ENCODE data around the gene SLC35B2. TPM values are rescaled to one million over a fixed set of nuclear protein-coding genes. Genes with fewer than 3 reads are reported as not detected.

The SLC35B2 gene
- total and polyA plus RNA-seq, 11 donors: 10.2 to 36.7 (median 26.4) TPM

GRCh38 chr6:44260451-44261297, 3.3 kb upstream of the SLC35B2 start:
- Histone ChIP-seq H3K36me3 (peaks cover 0 to 43% (median 9%) of the 10 kb centered on the region in 9 donors), H3K27me3 (no peaks in the 10 kb centered on the region), H3K4me3 (no peak overlapping the region), H3K4me1 (peaks cover 3 to 60% (median 40%) of the 10 kb centered on the region in 12 donors), H3K27ac (no peak overlapping the region), H3K9me3 (no peaks in the 10 kb centered on the region)
- DNase-seq: peak in 1 of 5 donors; percentile 1
- no peak for ATAC-seq
- TF ChIP-seq CTCF (IDR thresholded peaks at IDR 0.05) (no peak), POLR2A (IDR thresholded peaks at IDR 0.05) (no peak)
- intact Hi-C loops (cut with DNase I): loop anchor here in 1 of 10 donors (10.0 kb wide), 1 partner anchor 194 kb away; no protein-coding TSS in a partner anchor
- WGBS, 4 donors: 90 to 94% (median 92%) methylated on average over 5 to 6 of the region's 6 CpGs

GRCh38 chr6:44260011-44260410, 2.7 kb upstream of the SLC35B2 start:
- intact Hi-C loops (cut with DNase I): loop anchor here in 1 of 10 donors (10.0 kb wide), 1 partner anchor 195 kb away; no protein-coding TSS in a partner anchor
- TF ChIP-seq CTCF (IDR thresholded peaks at IDR 0.05) (no peak), POLR2A (IDR thresholded peaks at IDR 0.05) (no peak)
- 96 to 97% (median 96%) methylated on average over 6 to 8 of the region's 8 CpGs for WGBS, 4 donors
- DNase-seq (no peak), ATAC-seq (no peak)
- no peak overlapping the region for H3K4me3 ChIP-seq
- no peak overlapping the region for H3K27ac ChIP-seq
- peaks cover 3 to 61% (median 40%) of the 10 kb centered on the region in 12 donors for H3K4me1 ChIP-seq
- H3K36me3 ChIP-seq: peaks cover 0 to 50% (median 16%) of the 10 kb centered on the region in 9 donors
- H3K9me3 ChIP-seq: no peaks in the 10 kb centered on the region
- H3K27me3 ChIP-seq: no peaks in the 10 kb centered on the region

- intact Hi-C loops (cut with DNase I): loop anchor here in 5 of 10 donors (5.0 to 10.0 kb wide), 3 partner anchors 87 to 164 kb away; no protein-coding TSS in a partner anchor
- 85 to 94% (median 91%) methylated on average over 3 of the region's 3 CpGs for WGBS, 4 donors
- Histone ChIP-seq H3K27ac (no peak overlapping the region), H3K4me3 (no peak overlapping the region), H3K27me3 (no peaks in the 10 kb centered on the region), H3K9me3 (no peaks in the 10 kb centered on the region), H3K4me1 (peaks cover 3 to 60% (median 32%) of the 10 kb centered on the region in 12 donors), H3K36me3 (peaks cover 3 to 61% (median 26%) of the 10 kb centered on the region in 9 donors)
- DNase-seq (peak in 1 of 5 donors; percentile 17), ATAC-seq (no peak)
- TF ChIP-seq CTCF (IDR thresholded peaks at IDR 0.05): no peak
- no peak for TF ChIP-seq POLR2A (IDR thresholded peaks at IDR 0.05)
Observed at GRCh38 chr6:44258921-44259320, 1.6 kb upstream of the SLC35B2 start.

GRCh38 chr6:44258325-44258863, 1.1 kb upstream of the SLC35B2 start:
- no peaks in the 10 kb centered on the region for H3K27me3 ChIP-seq
- TF ChIP-seq POLR2A (IDR thresholded peaks at IDR 0.05) (no peak), CTCF (IDR thresholded peaks at IDR 0.05) (no peak)
- no peaks in the 10 kb centered on the region for H3K9me3 ChIP-seq
- 89 to 92% (median 90%) methylated on average over 9 of the region's 9 CpGs for WGBS, 4 donors
- ATAC-seq (no peak), DNase-seq (peak in 1 of 5 donors; percentile 19)
- peaks cover 5 to 66% (median 32%) of the 10 kb centered on the region in 9 donors for H3K36me3 ChIP-seq
- H3K4me3 ChIP-seq: no peak overlapping the region
- peaks cover 3 to 57% (median 30%) of the 10 kb centered on the region in 12 donors for H3K4me1 ChIP-seq
- intact Hi-C loops (cut with DNase I): loop anchor here in 5 of 10 donors (5.0 to 10.0 kb wide), 3 partner anchors 86 to 164 kb away; no protein-coding TSS in a partner anchor
- peak overlapping the region in 4 of 12 donors; percentile 90 to 94 (median 94) for H3K27ac ChIP-seq
